Panc1 (cell line): ENCODE data around the gene CRIM1. TPM values are rescaled to one million over a fixed set of nuclear protein-coding genes. Genes with fewer than 3 reads are reported as not detected.

Experiments used
- ATAC-seq: fragments of 200-7000 bp; cut with Tn5 transposase; 2 replicates; pipeline ENCODE4 v1.9.1; 2020; ENCODE audit warnings: mild to moderate bottlenecking, moderate library complexity
- BruUV-seq: library from RNA; stranded (reverse); fragments of 400-500 nt; replicated peaks from 2 replicates; lab custom pipeline; 2021; lab: Mats Ljungman, UMichigan
- CTCF ChIA-PET: fragments of 300-600 bp; sonication (Branson Sonifier 250); formaldehyde crosslinking; loops from one replicate; lab custom pipeline; 2022; ENCODE audit warnings: antibody characterized with exemption; lab: Charles Lee
- POLR2A ChIA-PET: fragments of 300-600 bp; sonication (Branson Sonifier 250); formaldehyde crosslinking; loops from one replicate; lab custom pipeline; 2022; ENCODE audit warnings: antibody characterized with exemption; lab: Charles Lee
- DNase-seq: peaks from one replicate; pipeline ENCODE4 v3.0.0-alpha.2; 2010; ENCODE audit warnings: low read depth, low spot score
- H3K27ac ChIP-seq: 2 replicates; pipeline ENCODE4 v1.5.1; 2011; ENCODE audit warnings: mild to moderate bottlenecking, low read length, inconsistent platforms
- H3K27me3 ChIP-seq: fragments of 200-500 bp; sonication (Bioruptor generic); 2 replicates; pipeline ENCODE4 v1.6.0; 2014; ENCODE audit warnings: low read length, inconsistent platforms; ENCODE audit not compliant: control insufficient read depth, insufficient read depth
- H3K36me3 ChIP-seq: fragments of 200-500 bp; sonication (Bioruptor generic); 2 replicates; pipeline ENCODE4 v1.5.1; 2014; ENCODE audit warnings: inconsistent platforms, mild to moderate bottlenecking, low read length, moderate library complexity; ENCODE audit not compliant: control insufficient read depth, insufficient read depth
- H3K4me1 ChIP-seq: 2 replicates; pipeline ENCODE4 v1.5.1; 2011; ENCODE audit warnings: inconsistent platforms, mild to moderate bottlenecking, low read length, moderate library complexity; ENCODE audit not compliant: control insufficient read depth, insufficient read depth
- H3K4me3 ChIP-seq, 2 experiments: 2 replicates each; pipeline ENCODE4 v1.5.1; 2011 to 2012; ENCODE audit warnings: low read depth in 2 of 2, low read length in 2 of 2, mild to moderate bottlenecking in 2 of 2, inconsistent platforms in 1 of 2, moderate library complexity in 1 of 2
- H3K9me3 ChIP-seq: fragments of 200-500 bp; sonication (Bioruptor generic); 2 replicates; pipeline ENCODE4 v1.5.1; 2014; ENCODE audit warnings: low read depth, mild to moderate bottlenecking, inconsistent platforms, low read length, moderate library complexity; ENCODE audit not compliant: control insufficient read depth, insufficient read depth
- CTCF ChIP-seq: fragments of 450-650 bp; IDR thresholded peaks from 2 replicates; pipeline ENCODE4 v1.5.1; 2017; ENCODE audit warnings: mild to moderate bottlenecking
- POLR2AphosphoS5 ChIP-seq: IDR thresholded peaks from 2 replicates; pipeline ENCODE4 v1.6.1; 2012; ENCODE audit warnings: mild to moderate bottlenecking, low read depth, low read length, moderate library complexity
- REST ChIP-seq, 2 experiments: IDR thresholded peaks; 2 replicates each; pipeline ENCODE4 v1.6.1; 2011 to 2012; ENCODE audit warnings: low read depth in 2 of 2, control low read depth in 1 of 2, low read length in 1 of 2, mild to moderate bottlenecking in 1 of 2, moderate library complexity in 1 of 2; ENCODE audit not compliant: insufficient read depth in 1 of 2
- SIN3A ChIP-seq: IDR thresholded peaks from 2 replicates; pipeline ENCODE4 v1.6.1; 2012; ENCODE audit warnings: low read depth, mild to moderate bottlenecking, low read length, moderate library complexity, borderline replicate concordance; ENCODE audit not compliant: insufficient read depth
- TCF7L2 ChIP-seq: IDR thresholded peaks from 2 replicates; pipeline ENCODE4 v1.6.1; 2011; ENCODE audit warnings: mild to moderate bottlenecking, low read depth, low read length, inconsistent platforms
- in situ Hi-C: cut with HindIII; loops from 2 replicates; pipeline ENCODE4 v1.10.0; 2016; ENCODE audit warnings: low sequenced_read_pairs, low pct_unique_long_range_greater_than_20kb
- intact Hi-C: fragments of 100-400 bp; cut with micrococcal nuclease; formaldehyde crosslinking; loops from one replicate; pipeline ENCODE4 v1.10.0; 2022; ENCODE audit not compliant: unreplicated experiment
- total RNA-seq: library from RNA; stranded (reverse); gene quantifications from one replicate; pipeline ENCODE4 v1.2.1, GENCODE V29; 2021; ENCODE audit not compliant: unreplicated experiment

Gene CRIM1
- total RNA-seq, 1 experiment from 2014 or later, result 290 TPM

GRCh38 chr2:36371928-36372391, 16.4 kb downstream of the CRIM1 start:
- Histone ChIP-seq H3K27ac (peak overlapping the region; percentile 98), H3K9me3 (no peaks in the 10 kb centered on the region), H3K4me3 (peak overlapping the region in 1 of 2 experiments; percentile 42; a peak in 3 of 4 replicates), H3K36me3 (peaks cover 2% of the 10 kb centered on the region; the same call in 1 of the 2 replicates), H3K27me3 (no peaks in the 10 kb centered on the region), H3K4me1 (peaks cover 98% of the 10 kb centered on the region)
- ChIA-PET POLR2A (no interaction called here), CTCF (no interaction called here)
- in situ Hi-C loops (no loop called here), intact Hi-C loops (loop anchor here (5.0 kb wide), 1 partner anchor 35 kb away; no protein-coding TSS in a partner anchor)
- DNase-seq (no peak), ATAC-seq (peak; percentile 62)
- BruUV-seq, result no TSS peak
- TF ChIP-seq REST (IDR thresholded peaks at IDR 0.05; ENCODE audit: insufficient read depth in 1 of 2, low read depth in 2 of 2, low read length in 1 of 2), result peak in 1 of 2 experiments; percentile 46; a peak in 1 of 4 replicates
- no peak; the same call in none of the 2 replicates for TF ChIP-seq POLR2AphosphoS5
- no peak for TF ChIP-seq SIN3A
- TF ChIP-seq CTCF, result no peak
- TF ChIP-seq TCF7L2, result peak; percentile 75

- no peaks in the 10 kb centered on the region for H3K27me3 ChIP-seq
- no peak for DNase-seq
- ChIA-PET POLR2A (interaction anchor here (0.7 to 1.0 kb wide), 3 partner anchors 20 to 76 kb away, joined by 3 to 4 read pairs (median 3); no protein-coding TSS in a partner anchor), CTCF (no interaction called here)
- ATAC-seq, result 0 out of 2 replicates have a peak, but pooled peaks have one; percentile 8
- H3K4me3 ChIP-seq, result peak overlapping the region; percentile 3 to 50; a peak in 3 of 4 replicates
- no peaks in the 10 kb centered on the region for H3K9me3 ChIP-seq
- intact Hi-C loops, result loop anchor here (5.0 kb wide), 1 partner anchor 34 kb away; no protein-coding TSS in a partner anchor
- peaks cover 2% of the 10 kb centered on the region; the same call in 1 of the 2 replicates for H3K36me3 ChIP-seq
- in situ Hi-C loops, result no loop called here
- BruUV-seq, result no TSS peak
- H3K4me1 ChIP-seq, result peaks cover 98% of the 10 kb centered on the region
- TF ChIP-seq POLR2AphosphoS5 (peak; percentile 16; the same call in 1 of the 2 replicates), CTCF (no peak)
- H3K27ac ChIP-seq, result peak overlapping the region; percentile 98
These were observed 17.8 kb downstream of the CRIM1 start for GRCh38 chr2:36373149-36373926.
